Endothelial cell of umbilical vein (primary cell): ENCODE results near the gene NDUFB6. TPM values are rescaled to one million over a fixed set of nuclear protein-coding genes. Genes with fewer than 3 reads are reported as not detected.

Experiments used
- BruUV-seq: library from RNA; stranded (reverse); fragments of 400-500 nt; replicated peaks from 2 replicates; lab custom pipeline; 2021; lab: Mats Ljungman, UMichigan
- CTCF ChIA-PET: fragments of 300-600, 350-600 bp; sonication (Branson Sonifier 250); formaldehyde crosslinking; loops from one replicate; lab custom pipeline; 2021; ENCODE audit warnings: antibody characterized with exemption, inconsistent platforms; lab: Charles Lee
- POLR2A ChIA-PET: fragments of 300-600, 350-600 bp; sonication (Branson Sonifier 250); formaldehyde crosslinking; loops from one replicate; lab custom pipeline; 2021; ENCODE audit warnings: antibody characterized with exemption, inconsistent platforms; lab: Charles Lee
- DNase-seq: peaks from one replicate; pipeline ENCODE4 v3.0.0-alpha.2; 2011; ENCODE audit warnings: low read depth, low spot score
- FAIRE-seq: peaks from 2 replicates; lab custom pipeline; 2011; peaks lifted over from hg19 to GRCh38; lab: Jason Lieb, UNC
- H2AFZ ChIP-seq: 2 replicates; pipeline ENCODE4 v1.6.0; 2012; ENCODE audit warnings: low read depth, low read length, control low read depth, inconsistent platforms
- H3K27ac ChIP-seq: 2 replicates; pipeline ENCODE4 v1.5.1; 2011; ENCODE audit warnings: low read depth, mild to moderate bottlenecking, control low read depth, low read length, moderate library complexity; ENCODE audit not compliant: insufficient read depth
- H3K27me3 ChIP-seq, 2 experiments: 2 replicates each; pipeline versions ENCODE4 v1.6.0 to v1.6.1; 2011; ENCODE audit warnings: low read length in 2 of 2, mixed read lengths in 1 of 2; ENCODE audit not compliant: control insufficient read depth in 2 of 2, insufficient read depth in 2 of 2
- H3K36me3 ChIP-seq, 2 experiments: 2 replicates in 1 of 2; 3 replicates in 1 of 2; pipeline ENCODE4 v1.5.1; 2011; ENCODE audit warnings: low read length in 2 of 2, mild to moderate bottlenecking in 1 of 2, moderate library complexity in 1 of 2; ENCODE audit not compliant: control insufficient read depth in 2 of 2, insufficient read depth in 2 of 2; ENCODE audit errors: extremely low read depth in 1 of 2
- H3K4me1 ChIP-seq: 3 replicates; pipeline ENCODE4 v1.5.1; 2011; ENCODE audit warnings: mild to moderate bottlenecking, low read length; ENCODE audit not compliant: control insufficient read depth, insufficient read depth; ENCODE audit errors: extremely low read depth
- H3K4me2 ChIP-seq: 2 replicates; pipeline ENCODE4 v1.6.1; 2011; ENCODE audit warnings: low read length, control low read depth, mixed read lengths; ENCODE audit not compliant: insufficient read depth
- H3K4me3 ChIP-seq, 3 experiments: fragments of 200-600 bp in 1 of 3; sonication (generic), shearing (Covaris generic) in 1 of 3; replicated peaks in 1 of 3; 2 replicates each; pipeline ENCODE4 v1.5.1; 2011 to 2016; ENCODE audit warnings: control low read depth in 3 of 3, low read length in 3 of 3, mild to moderate bottlenecking in 2 of 3, inconsistent platforms in 1 of 3, low read depth in 1 of 3, moderate library complexity in 1 of 3; ENCODE audit not compliant: insufficient read depth in 1 of 3
- H3K79me2 ChIP-seq: 2 replicates; pipeline ENCODE4 v1.6.0; 2012; ENCODE audit warnings: low read length, inconsistent platforms; ENCODE audit not compliant: control insufficient read depth, insufficient read depth
- H3K9ac ChIP-seq: replicated peaks from 2 replicates; pipeline ENCODE3; 2011; ENCODE audit warnings: low read length, control low read depth; ENCODE audit not compliant: insufficient read depth; ENCODE audit errors: extremely low read depth
- H3K9me1 ChIP-seq: replicated peaks from 3 replicates; pipeline ENCODE4 v1.6.0; 2011; ENCODE audit warnings: mild to moderate bottlenecking, low read length; ENCODE audit not compliant: control insufficient read depth, insufficient read depth; ENCODE audit errors: extremely low read depth
- H3K9me3 ChIP-seq: replicated peaks from 2 replicates; pipeline ENCODE4 v1.5.1; 2012; ENCODE audit warnings: low read length, inconsistent platforms; ENCODE audit not compliant: control insufficient read depth, insufficient read depth
- H4K20me1 ChIP-seq: replicated peaks from 2 replicates; pipeline ENCODE3; 2011; ENCODE audit warnings: mild to moderate bottlenecking, low read length; ENCODE audit not compliant: control insufficient read depth, insufficient read depth; ENCODE audit errors: extremely low read depth
- JUN ChIP-seq: IDR thresholded peaks from 2 replicates; pipeline ENCODE4 v1.6.1; 2011; ENCODE audit warnings: borderline replicate concordance, low read depth; ENCODE audit not compliant: insufficient read length, insufficient read depth
- MYC ChIP-seq: IDR thresholded peaks from one replicate; pipeline ENCODE4 v1.6.1; 2011; ENCODE audit warnings: mild to moderate bottlenecking, low read depth, low read length
- POLR2A ChIP-seq: IDR thresholded peaks from 2 replicates; pipeline ENCODE4 v1.6.1; 2012; ENCODE audit warnings: low read depth, mild to moderate bottlenecking, control low read depth, low read length
- dilution Hi-C: fragments of 300-500 bp; cut with MboI; formaldehyde crosslinking; loops from one replicate; pipeline ENCODE4 v1.15.0; 2019; ENCODE audit warnings: low sequenced_read_pairs; ENCODE audit not compliant: extremely low pct_ligation_motif_present
- intact Hi-C: fragments of 100-400 bp; cut with micrococcal nuclease; formaldehyde crosslinking; loops from one replicate; pipeline ENCODE4 v1.10.0; 2022
- polyA plus RNA-seq, 4 experiments: library from polyadenylated mRNA; depleted of rRNA in 3 of 4; stranded (reverse) in 3 of 4; unstranded in 1 of 4; fragments of >200 nt; gene quantifications; 2 replicates each; pipeline versions ENCODE4 v1.2.1 to v1.2.3, GENCODE V29; 2011 to 2012; ENCODE audit warnings: missing spikeins in 1 of 4
- total RNA-seq: library from RNA; stranded (reverse); gene quantifications from 2 replicates; pipeline ENCODE4 v1.2.3, GENCODE V29; 2021
- TF ChIP-seq, protein P1 (sequence below), 2 donors: IDR thresholded peaks; 1 replicate in 1 of 2; 2 replicates in 1 of 2; pipeline ENCODE4 v1.5.1; 2011; ENCODE audit warnings: low read length in 2 of 2, mild to moderate bottlenecking in 2 of 2, moderate library complexity in 2 of 2, control low read depth in 1 of 2, inconsistent platforms in 1 of 2, low read depth in 1 of 2; ENCODE audit not compliant: insufficient read depth in 1 of 2; ENCODE audit errors: extremely low read depth in 1 of 2

NDUFB6 gene
- total and polyA plus RNA-seq, 2 donors (not counting 3 experiments of a cell fraction or from before 2014, with no cell fraction given), result 53.5 to 59.2 TPM

- no peak overlapping the region for H2AFZ ChIP-seq
- POLR2A ChIA-PET, result interaction anchor here (1.1 to 2.9 kb wide), 5 partner anchors 24 to 498 kb away, joined by 5 to 17 read pairs (median 6); partner anchors contain the start of gene DNAJA1
Observed at GRCh38 chr9:32526707-32527048, 46.3 kb downstream of the NDUFB6 start.

More at GRCh38 chr9:32526707-32527048, 46.3 kb downstream of the NDUFB6 start:
- Histone ChIP-seq H3K4me3 (peak overlapping the region; percentile 49 to 88 (median 83)), H3K4me2 (peak overlapping the region; percentile 94), H3K4me1 (peaks cover 15% of the 10 kb centered on the region), H3K27me3 (no peaks in the 10 kb centered on the region), H3K9me1 (no peaks in the 10 kb centered on the region), H3K27ac (peak overlapping the region; percentile 61), H3K9ac (peak overlapping the region; percentile 62), H4K20me1 (no peaks in the 10 kb centered on the region), H3K36me3 (no peaks in the 10 kb centered on the region), H3K79me2 (peaks cover 26% of the 10 kb centered on the region), H3K9me3 (no peaks in the 10 kb centered on the region)
- CTCF ChIA-PET, result interaction anchor here (0.6 to 4.9 kb wide), 36 partner anchors 9 to 441 kb away, joined by 3 to 172 read pairs (median 6); partner anchors contain the start of genes ACO1, NDUFB6, SMIM27 and TOPORS
- intact Hi-C loops (loop anchor here (1.0 to 2.0 kb wide), 7 partner anchors 24 to 147 kb away; partner anchors contain the start of gene ACO1), dilution Hi-C loops (no loop called here)
- FAIRE-seq, result no peak
- TF ChIP-seq MYC, result no peak
- TF ChIP-seq, protein P1, sequence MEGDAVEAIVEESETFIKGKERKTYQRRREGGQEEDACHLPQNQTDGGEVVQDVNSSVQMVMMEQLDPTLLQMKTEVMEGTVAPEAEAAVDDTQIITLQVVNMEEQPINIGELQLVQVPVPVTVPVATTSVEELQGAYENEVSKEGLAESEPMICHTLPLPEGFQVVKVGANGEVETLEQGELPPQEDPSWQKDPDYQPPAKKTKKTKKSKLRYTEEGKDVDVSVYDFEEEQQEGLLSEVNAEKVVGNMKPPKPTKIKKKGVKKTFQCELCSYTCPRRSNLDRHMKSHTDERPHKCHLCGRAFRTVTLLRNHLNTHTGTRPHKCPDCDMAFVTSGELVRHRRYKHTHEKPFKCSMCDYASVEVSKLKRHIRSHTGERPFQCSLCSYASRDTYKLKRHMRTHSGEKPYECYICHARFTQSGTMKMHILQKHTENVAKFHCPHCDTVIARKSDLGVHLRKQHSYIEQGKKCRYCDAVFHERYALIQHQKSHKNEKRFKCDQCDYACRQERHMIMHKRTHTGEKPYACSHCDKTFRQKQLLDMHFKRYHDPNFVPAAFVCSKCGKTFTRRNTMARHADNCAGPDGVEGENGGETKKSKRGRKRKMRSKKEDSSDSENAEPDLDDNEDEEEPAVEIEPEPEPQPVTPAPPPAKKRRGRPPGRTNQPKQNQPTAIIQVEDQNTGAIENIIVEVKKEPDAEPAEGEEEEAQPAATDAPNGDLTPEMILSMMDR (IDR thresholded peaks at IDR 0.05; ENCODE audit: extremely low read depth in 1 of 2, insufficient read depth in 1 of 2, low read depth in 1 of 2, low read length in 2 of 2), result no peak
- TF ChIP-seq POLR2A, result no peak
- TF ChIP-seq JUN, result no peak
- BruUV-seq, result no TSS peak
- DNase-seq, result no peak
